HCT116 (cell line): ENCODE data around the gene PTPN20. TPM values are rescaled to one million over a fixed set of nuclear protein-coding genes. Genes with fewer than 3 reads are reported as not detected.

Source experiments
- ATAC-seq: fragments of 200-7000 bp; cut with Tn5 transposase; 2 replicates; pipeline ENCODE4 v1.9.1; 2020; ENCODE audit warnings: mild to moderate bottlenecking, moderate library complexity
- BruUV-seq: library from RNA; stranded (reverse); fragments of 400-500 nt; replicated peaks from 2 replicates; lab custom pipeline; 2021; lab: Mats Ljungman, UMichigan
- CTCF ChIA-PET: fragments of 300-600 bp; sonication (Branson Sonifier 250); formaldehyde crosslinking; loops from one replicate; lab custom pipeline; 2021; ENCODE audit warnings: antibody characterized with exemption; lab: Charles Lee
- POLR2A ChIA-PET: fragments of 300-600, 350-600 bp; sonication (Branson Sonifier 250); formaldehyde crosslinking; loops from one replicate; lab custom pipeline; 2021; ENCODE audit warnings: antibody characterized with exemption; lab: Charles Lee
- RAD21 ChIA-PET, 2 experiments: fragments of 300-600 bp; sonication (Branson Sonifier 250); formaldehyde crosslinking; loops; one replicate each; lab custom pipeline; 2023; ENCODE audit warnings: low total read pairs in 2 of 2; ENCODE audit not compliant: uncharacterized antibody in 2 of 2, unreplicated experiment in 2 of 2, low non-redundant PET in 1 of 2; lab: Charles Lee
- DNase-seq: peaks from one replicate; pipeline ENCODE4 v3.0.0-alpha.2; 2010; ENCODE audit warnings: low read depth, low spot score
- H2AFZ ChIP-seq: fragments of 200-600 bp; shearing (Covaris generic), sonication (generic); 2 replicates; pipeline ENCODE4 v1.6.1; 2017; ENCODE audit warnings: low read depth, mixed run types, mixed read lengths, antibody characterized with exemption, low read length; ENCODE audit not compliant: poor library complexity, severe bottlenecking
- H3K27ac ChIP-seq: 2 replicates; pipeline ENCODE4 v1.5.1; 2012; ENCODE audit warnings: low read depth, low read length
- H3K27me3 ChIP-seq: fragments of 200-600 bp; sonication (generic); 2 replicates; pipeline ENCODE4 v1.6.1; 2016; ENCODE audit warnings: mixed run types, low read length, mixed read lengths; ENCODE audit not compliant: insufficient read depth
- H3K36me3 ChIP-seq, 2 experiments: fragments of 200-500 bp in 1 of 2; fragments of 200-600 bp in 1 of 2; sonication (Bioruptor generic) in 1 of 2; sonication (generic) in 1 of 2; 2 replicates each; pipeline versions ENCODE4 v1.5.1 to v1.6.1; 2014 to 2016; ENCODE audit warnings: low read length in 2 of 2, inconsistent platforms in 1 of 2, mixed read lengths in 1 of 2, mixed run types in 1 of 2; ENCODE audit not compliant: insufficient read depth in 2 of 2, control insufficient read depth in 1 of 2
- H3K4me1 ChIP-seq, 2 experiments: fragments of 200-600 bp in 1 of 2; sonication (generic) in 1 of 2; 2 replicates each; pipeline versions ENCODE4 v1.5.1 to v1.6.1; 2012 to 2017; ENCODE audit warnings: low read length in 2 of 2, inconsistent platforms in 1 of 2, mild to moderate bottlenecking in 1 of 2, mixed read lengths in 1 of 2, mixed run types in 1 of 2, moderate library complexity in 1 of 2; ENCODE audit not compliant: insufficient read depth in 2 of 2, control insufficient read depth in 1 of 2
- H3K4me2 ChIP-seq: fragments of 200-600 bp; sonication (generic); 2 replicates; pipeline ENCODE4 v1.6.1; 2017; ENCODE audit warnings: mixed run types, low read length, mixed read lengths
- H3K4me3 ChIP-seq, 2 experiments: fragments of 200-600 bp in 1 of 2; sonication (generic) in 1 of 2; replicated peaks in 1 of 2; 2 replicates each; pipeline ENCODE4 v1.5.1; 2011 to 2016; ENCODE audit warnings: low read length in 2 of 2, control low read depth in 1 of 2, low read depth in 1 of 2, mild to moderate bottlenecking in 1 of 2, mixed read lengths in 1 of 2, mixed run types in 1 of 2
- H3K79me2 ChIP-seq: fragments of 200-600 bp; sonication (generic); 2 replicates; pipeline ENCODE4 v1.6.1; 2017; ENCODE audit warnings: mild to moderate bottlenecking, mixed run types, low read length, moderate library complexity, mixed read lengths; ENCODE audit not compliant: insufficient read depth
- H3K9ac ChIP-seq: fragments of 200-600 bp; sonication (generic); 2 replicates; pipeline ENCODE4 v1.6.1; 2016; ENCODE audit warnings: low read length, mixed read lengths
- H3K9me2 ChIP-seq: fragments of 200-600 bp; sonication (generic), shearing (Covaris generic); 2 replicates; pipeline ENCODE4 v1.6.1; 2017; ENCODE audit warnings: mixed run types, mild to moderate bottlenecking, moderate library complexity; ENCODE audit not compliant: insufficient read depth
- H3K9me3 ChIP-seq, 2 experiments: fragments of 200-500 bp in 1 of 2; fragments of 200-600 bp in 1 of 2; sonication (Bioruptor generic) in 1 of 2; sonication (generic) in 1 of 2; 2 replicates each; pipeline ENCODE4 v1.6.1; 2014 to 2017; ENCODE audit warnings: low read length in 2 of 2, mixed read lengths in 2 of 2, inconsistent platforms in 1 of 2, low read depth in 1 of 2, mild to moderate bottlenecking in 1 of 2, mixed run types in 1 of 2, moderate library complexity in 1 of 2; ENCODE audit not compliant: control insufficient read depth in 1 of 2, insufficient read depth in 1 of 2
- H4K20me1 ChIP-seq: fragments of 200-600 bp; sonication (generic), shearing (Covaris generic); 2 replicates; pipeline ENCODE4 v1.6.1; 2017; ENCODE audit warnings: mixed run types, mild to moderate bottlenecking, moderate library complexity; ENCODE audit not compliant: insufficient read depth
- CEBPB ChIP-seq: IDR thresholded peaks from 2 replicates; pipeline ENCODE4 v1.6.1; 2012; ENCODE audit warnings: low read depth
- EGR1 ChIP-seq: IDR thresholded peaks from 2 replicates; pipeline ENCODE4 v1.6.1; 2012; ENCODE audit warnings: low read depth
- EZH2 ChIP-seq: fragments of 200-600 bp; sonication (generic); IDR thresholded peaks from 2 replicates; pipeline ENCODE4 v1.6.1; 2017; ENCODE audit warnings: antibody characterized with exemption, mixed run types
- FOSL1 ChIP-seq: IDR thresholded peaks from 2 replicates; pipeline ENCODE4 v1.6.1; 2012; ENCODE audit warnings: low read depth
- JUND ChIP-seq: IDR thresholded peaks from 2 replicates; pipeline ENCODE4 v1.6.1; 2012
- POLR2A ChIP-seq: IDR thresholded peaks from 2 replicates; pipeline ENCODE4 v1.7.0; 2011; ENCODE audit warnings: borderline replicate concordance; ENCODE audit not compliant: insufficient read depth, insufficient read length; ENCODE audit errors: extremely low read depth
- SP1 ChIP-seq: IDR thresholded peaks from 2 replicates; pipeline ENCODE4 v1.6.1; 2012; ENCODE audit warnings: low read depth
- SRF ChIP-seq: IDR thresholded peaks from 2 replicates; pipeline ENCODE4 v1.6.1; 2012; ENCODE audit warnings: low read depth
- TCF7L2 ChIP-seq: IDR thresholded peaks from 2 replicates; pipeline ENCODE4 v1.7.0; 2011; ENCODE audit warnings: borderline replicate concordance, inconsistent platforms; ENCODE audit not compliant: insufficient read depth, insufficient read length; ENCODE audit errors: extremely low read depth
- YY1 ChIP-seq: IDR thresholded peaks from 2 replicates; pipeline ENCODE4 v1.6.1; 2011; ENCODE audit warnings: low read length, low read depth, moderate library complexity, mild to moderate bottlenecking; ENCODE audit not compliant: insufficient replicate concordance; ENCODE audit errors: extremely low read depth
- ZFX ChIP-seq: fragments of 450-650 bp; IDR thresholded peaks from 2 replicates; pipeline ENCODE4 v1.6.1; 2017
- ZNF274 ChIP-seq: fragments of 200-500 bp; sonication (Bioruptor generic); IDR thresholded peaks from 2 replicates; pipeline ENCODE4 v1.6.1; 2014; ENCODE audit warnings: mild to moderate bottlenecking, low read depth, low read length, inconsistent platforms
- intact Hi-C: fragments of 100-400 bp; cut with micrococcal nuclease; formaldehyde crosslinking; loops from 2 replicates; pipeline ENCODE4 v1.10.0; 2022
- total RNA-seq: library from RNA; stranded (reverse); gene quantifications from one replicate; pipeline ENCODE4 v1.2.1, GENCODE V29; 2021; ENCODE audit not compliant: unreplicated experiment
- TF ChIP-seq, protein P1 (sequence below): IDR thresholded peaks from 2 replicates; pipeline ENCODE4 v1.6.1; 2012
- TF ChIP-seq, protein P2 (sequence below): IDR thresholded peaks from 2 replicates; pipeline ENCODE4 v1.6.1; 2012
- TF ChIP-seq, protein P3 (sequence below), 3 experiments: fragments of 200-600 bp in 1 of 3; sonication (generic) in 1 of 3; IDR thresholded peaks in 2 of 3; conservative IDR thresholded peaks in 1 of 3; 2 replicates each; pipeline ENCODE4 v1.5.1; 2012 to 2017; ENCODE audit warnings: low read depth in 2 of 3, low read length in 2 of 3, antibody characterized with exemption in 1 of 3, borderline replicate concordance in 1 of 3, control low read depth in 1 of 3, mild to moderate bottlenecking in 1 of 3, mixed read lengths in 1 of 3, mixed run types in 1 of 3, moderate library complexity in 1 of 3; ENCODE audit not compliant: insufficient read depth in 1 of 3

Gene PTPN20
- total RNA-seq, 1 experiment from 2014 or later = not detected

DNA sequence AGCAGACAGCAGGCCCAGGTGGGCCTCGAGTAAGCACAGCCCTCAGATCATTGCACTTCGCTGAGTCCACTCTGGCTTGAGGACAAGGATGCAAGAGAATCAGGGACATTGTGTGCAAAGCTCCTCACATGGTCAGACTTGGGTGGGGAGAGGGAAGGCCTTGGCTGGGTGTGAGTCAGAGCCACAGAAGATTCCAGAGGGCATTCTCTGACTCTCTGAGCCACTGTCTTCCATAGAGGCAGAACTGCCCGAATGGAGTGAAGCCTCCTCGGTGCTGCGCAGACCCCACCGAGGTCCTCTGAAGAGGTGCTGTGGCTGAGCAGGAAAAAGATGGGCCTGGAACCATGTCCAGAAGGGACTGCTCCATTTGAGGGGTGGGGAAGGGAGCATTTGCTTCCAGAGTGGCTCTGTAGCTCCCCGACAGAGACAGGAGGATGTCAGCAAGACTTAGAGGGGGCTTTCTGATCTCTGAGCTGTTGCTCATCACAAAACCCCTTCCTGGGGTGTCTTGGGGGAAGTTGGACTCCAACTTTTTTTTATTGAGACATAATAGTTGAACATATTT lies 120.8 kb downstream of the PTPN20 start:
- TF ChIP-seq, protein P1, sequence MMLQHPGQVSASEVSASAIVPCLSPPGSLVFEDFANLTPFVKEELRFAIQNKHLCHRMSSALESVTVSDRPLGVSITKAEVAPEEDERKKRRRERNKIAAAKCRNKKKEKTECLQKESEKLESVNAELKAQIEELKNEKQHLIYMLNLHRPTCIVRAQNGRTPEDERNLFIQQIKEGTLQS = no peak
- TF ChIP-seq POLR2A (no peak), ZFX (no peak), ZNF274 (no peak)
- TF ChIP-seq, protein P2, sequence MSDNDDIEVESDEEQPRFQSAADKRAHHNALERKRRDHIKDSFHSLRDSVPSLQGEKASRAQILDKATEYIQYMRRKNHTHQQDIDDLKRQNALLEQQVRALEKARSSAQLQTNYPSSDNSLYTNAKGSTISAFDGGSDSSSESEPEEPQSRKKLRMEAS = no peak
- ChIA-PET POLR2A (no interaction called here), CTCF (interaction anchor here (1.1 kb wide), 1 partner anchor 16 kb away, joined by 5 read pairs; no protein-coding TSS in a partner anchor), RAD21 (no interaction called here)
- ATAC-seq = no peak
- intact Hi-C loops = no loop called here
- no peak for DNase-seq
- Histone ChIP-seq H2AFZ (no peak overlapping the region), H3K4me1 (0 out of 4 replicates have a peak, but pooled peaks cover 0 to 5% of the 10 kb centered on the region in 2 experiments), H3K4me2 (no peak overlapping the region), H4K20me1 (no peaks in the 10 kb centered on the region), H3K79me2 (no peaks in the 10 kb centered on the region), H3K27ac (no peak overlapping the region), H3K27me3 (no peaks in the 10 kb centered on the region; the same call in 1 of the 2 replicates), H3K36me3 (no peaks in the 10 kb centered on the region), H3K9me2 (no peaks in the 10 kb centered on the region), H3K4me3 (no peak overlapping the region), H3K9me3 (no peaks in the 10 kb centered on the region), H3K9ac (no peak overlapping the region)
- no TSS peak for BruUV-seq

DNA sequence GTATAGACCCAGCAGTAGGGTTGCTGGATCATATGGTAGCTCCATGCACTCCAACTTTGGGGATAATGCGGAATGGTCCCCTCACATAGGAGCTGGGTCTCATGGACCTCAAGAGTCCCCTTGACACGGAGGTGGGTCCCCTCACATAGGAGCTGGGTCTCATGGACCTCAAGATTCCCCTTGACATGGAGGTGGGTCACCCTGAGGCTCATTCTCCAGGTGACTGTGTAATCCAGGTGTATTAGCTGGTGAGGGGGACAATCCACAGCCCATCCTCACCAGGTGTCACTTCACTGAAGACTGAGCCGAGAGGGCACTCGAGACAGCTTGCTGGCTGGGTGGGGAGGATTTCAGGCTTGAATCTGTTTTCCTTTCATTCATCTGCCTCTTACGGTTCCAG lies 121.9 kb downstream of the PTPN20 start:
- H3K27me3 ChIP-seq = no peaks in the 10 kb centered on the region; the same call in 1 of the 2 replicates
- H3K36me3 ChIP-seq = no peaks in the 10 kb centered on the region
- TF ChIP-seq CEBPB (no peak), YY1 (no peak), TCF7L2 (no peak), ZNF274 (no peak), EZH2 (no peak), SRF (no peak), ZFX (no peak), FOSL1 (no peak), SP1 (no peak), JUND (no peak), EGR1 (no peak)
- TF ChIP-seq, protein P2 = no peak
- TF ChIP-seq, protein P3, sequence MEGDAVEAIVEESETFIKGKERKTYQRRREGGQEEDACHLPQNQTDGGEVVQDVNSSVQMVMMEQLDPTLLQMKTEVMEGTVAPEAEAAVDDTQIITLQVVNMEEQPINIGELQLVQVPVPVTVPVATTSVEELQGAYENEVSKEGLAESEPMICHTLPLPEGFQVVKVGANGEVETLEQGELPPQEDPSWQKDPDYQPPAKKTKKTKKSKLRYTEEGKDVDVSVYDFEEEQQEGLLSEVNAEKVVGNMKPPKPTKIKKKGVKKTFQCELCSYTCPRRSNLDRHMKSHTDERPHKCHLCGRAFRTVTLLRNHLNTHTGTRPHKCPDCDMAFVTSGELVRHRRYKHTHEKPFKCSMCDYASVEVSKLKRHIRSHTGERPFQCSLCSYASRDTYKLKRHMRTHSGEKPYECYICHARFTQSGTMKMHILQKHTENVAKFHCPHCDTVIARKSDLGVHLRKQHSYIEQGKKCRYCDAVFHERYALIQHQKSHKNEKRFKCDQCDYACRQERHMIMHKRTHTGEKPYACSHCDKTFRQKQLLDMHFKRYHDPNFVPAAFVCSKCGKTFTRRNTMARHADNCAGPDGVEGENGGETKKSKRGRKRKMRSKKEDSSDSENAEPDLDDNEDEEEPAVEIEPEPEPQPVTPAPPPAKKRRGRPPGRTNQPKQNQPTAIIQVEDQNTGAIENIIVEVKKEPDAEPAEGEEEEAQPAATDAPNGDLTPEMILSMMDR (IDR thresholded peaks at IDR 0.05 in 2 of 3, conservative IDR thresholded peaks at IDR 0.05 in 1 of 3; ENCODE audit: borderline replicate concordance in 1 of 3, insufficient read depth in 1 of 3, low read depth in 2 of 3, low read length in 2 of 3) = no peak
- TF ChIP-seq, all 23 proteins: peak for 0
- CTCF ChIA-PET = interaction anchor here (0.9 kb wide), 1 partner anchor 9 kb away, joined by 4 read pairs; no protein-coding TSS in a partner anchor
- H2AFZ ChIP-seq = no peak overlapping the region
- no peaks in the 10 kb centered on the region for H3K9me3 ChIP-seq
- no peaks in the 10 kb centered on the region for H3K79me2 ChIP-seq
- DNase-seq = no peak
- H3K4me3 ChIP-seq = no peak overlapping the region
- RAD21 ChIA-PET = no interaction called here
- POLR2A ChIA-PET = no interaction called here
- intact Hi-C loops = no loop called here
- no peaks in the 10 kb centered on the region for H3K9me2 ChIP-seq
- no peak overlapping the region for H3K9ac ChIP-seq
- H4K20me1 ChIP-seq = no peaks in the 10 kb centered on the region
- 0 out of 4 replicates have a peak, but pooled peaks cover 0 to 5% of the 10 kb centered on the region in 2 experiments for H3K4me1 ChIP-seq
- no peak overlapping the region for H3K4me2 ChIP-seq
- no TSS peak for BruUV-seq
- ATAC-seq = no peak
- H3K27ac ChIP-seq = no peak overlapping the region
